Smooth muscle cell of the pulmonary artery (primary cell): ENCODE results near the gene PHF21B. TPM values are rescaled to one million over a fixed set of nuclear protein-coding genes. Genes with fewer than 3 reads are reported as not detected.

Source experiments
- total RNA-seq: library from RNA; depleted of rRNA; stranded (reverse); fragments of >200 nt; gene quantifications from 2 replicates; pipeline ENCODE4 v1.2.3, GENCODE V29; 2014

Gene PHF21B
- total RNA-seq, result under 0.01 TPM in 1 of 2 replicates, not detected in the other

GRCh38 chr22:45009606-45010531 is at the start of gene PHF21B:
TSS of gene PHF21B (minus strand) at chr22:45010005. CDS start at chr22:45009549, 456 bp downstream.

Other genes starting within 250 kb of the PHF21B start
- gene NUP50, start 153.9 kb upstream of the PHF21B start, total RNA-seq, result 28.4 and 32.7 TPM in 2 replicates
- gene KIAA0930, start 230.9 kb upstream of the PHF21B start, total RNA-seq, result 44.4 and 80.5 TPM in 2 replicates